Upper lobe of left lung (tissue), 6 donors: ENCODE data around the gene BMP8B. TPM values are rescaled to one million over a fixed set of nuclear protein-coding genes. Genes with fewer than 3 reads are reported as not detected.
"Not testable (repeated sequence)": the region's sequence is repeated elsewhere in the genome, so short reads cannot be mapped to it uniquely, and the experiment has no call there.

ENCODE experiments used
- ATAC-seq, 2 donors: fragments of 200-7000 bp; cut with Tn5 transposase; one replicate each; pipeline ENCODE4 v1.9.1; 2022; ENCODE audit warnings: mild to moderate bottlenecking in 2 of 2, moderate library complexity in 2 of 2; ENCODE audit not compliant: low FRiP score in 2 of 2
- DNase-seq, 2 donors: peaks; one replicate each; pipeline ENCODE4 v3.0.0-alpha.2; 2019 to 2020
- H3K27ac ChIP-seq, 4 donors: fragments of 200-600 bp; sonication (generic); one replicate each; pipeline ENCODE4 v1.5.1; 2016 to 2019
- H3K27me3 ChIP-seq, 4 donors: fragments of 200-600 bp; sonication (generic); one replicate each; pipeline ENCODE4 v1.5.1; 2017 to 2019
- H3K36me3 ChIP-seq, 4 donors: fragments of 200-600 bp; sonication (generic); one replicate each; pipeline ENCODE4 v1.5.1; 2016 to 2019
- H3K4me1 ChIP-seq, 4 donors: fragments of 200-600 bp; sonication (generic); one replicate each; pipeline ENCODE4 v1.5.1; 2018 to 2019
- H3K4me3 ChIP-seq, 4 donors: fragments of 200-600 bp; sonication (generic); one replicate each; pipeline ENCODE4 v1.5.1; 2017 to 2019; ENCODE audit warnings: mild to moderate bottlenecking in 2 of 4, moderate library complexity in 1 of 4
- H3K9me3 ChIP-seq, 4 donors: fragments of 200-600 bp; sonication (generic); one replicate each; pipeline ENCODE4 v1.5.1; 2018 to 2019
- CTCF ChIP-seq, 6 experiments: fragments of 450-650 bp in 4 of 6; fragments of 200-600 bp in 2 of 6; sonication (generic) in 2 of 6; IDR thresholded peaks; one replicate each; pipeline ENCODE4 v1.5.1; 2016 to 2019; ENCODE audit warnings: antibody characterized with exemption in 6 of 6
- EP300 ChIP-seq, 4 donors: sonication (generic); formaldehyde crosslinking; IDR thresholded peaks; one replicate each; pipeline ENCODE4 v1.5.1; 2017; ENCODE audit warnings: antibody characterized with exemption in 4 of 4, control low read depth in 2 of 4
- POLR2A ChIP-seq, 4 donors: fragments of 450-650 bp; IDR thresholded peaks; one replicate each; pipeline ENCODE4 v1.5.1; 2016 to 2017; ENCODE audit warnings: antibody characterized with exemption in 4 of 4, mild to moderate bottlenecking in 2 of 4
- POLR2AphosphoS5 ChIP-seq, 2 donors: sonication (generic); formaldehyde crosslinking; IDR thresholded peaks; one replicate each; pipeline ENCODE4 v1.5.1; 2017; ENCODE audit warnings: antibody characterized with exemption in 2 of 2
- WGBS, 2 donors: methylation state at CpG; one replicate each; pipeline ENCODE4 v1.1.5; 2017 to 2018; 5-methylcytosine and 5-hydroxymethylcytosine counted together
- total RNA-seq, 6 donors: library from RNA; depleted of rRNA in 4 of 6; stranded (reverse); fragments of >200 nt in 4 of 6; gene quantifications; one replicate each; pipeline versions ENCODE4 v1.1.0 to v1.2.1, GENCODE V29; 2016 to 2021
- donor health status: DM: no; HTN: no; CAD: no; lungs with moderate emphysema.
- donor health status: DM: no; HTN: yes; CAD: no; lungs with severe emphysema.

BMP8B gene
- total RNA-seq, 6 donors from 2014 or later: 1.2 to 5.2 (median 2.3) TPM

GRCh38 chr1:39779821-39780220, 8.8 kb downstream of the BMP8B start:
- no peaks in the 10 kb centered on the region for H3K9me3 ChIP-seq
- no peak for DNase-seq
- no peak overlapping the region for H3K4me3 ChIP-seq
- no peak overlapping the region for H3K27ac ChIP-seq
- WGBS, 2 donors: 81 to 84% methylated on average over 5 of the region's 5 CpGs
- no peaks in the 10 kb centered on the region for H3K4me1 ChIP-seq
- no peaks in the 10 kb centered on the region for H3K27me3 ChIP-seq
- ATAC-seq: no peak
- no peak for TF ChIP-seq POLR2AphosphoS5 (IDR thresholded peaks at IDR 0.05)
- no peak for TF ChIP-seq CTCF (IDR thresholded peaks at IDR 0.05)
- no peak for TF ChIP-seq POLR2A (IDR thresholded peaks at IDR 0.05)
- TF ChIP-seq EP300 (IDR thresholded peaks at IDR 0.05): no peak
- H3K36me3 ChIP-seq: no peaks in the 10 kb centered on the region

- DNase-seq (peak in 1 of 2 donors; percentile 43), ATAC-seq (no peak)
- H3K4me1 ChIP-seq: no peaks in the 10 kb centered on the region
- 66 to 86% methylated on average over 7 of the region's 7 CpGs for WGBS, 2 donors
- H3K36me3 ChIP-seq: no peaks in the 10 kb centered on the region
- no peaks in the 10 kb centered on the region for H3K9me3 ChIP-seq
- TF ChIP-seq CTCF (IDR thresholded peaks at IDR 0.05) (no peak), POLR2AphosphoS5 (IDR thresholded peaks at IDR 0.05) (no peak), EP300 (IDR thresholded peaks at IDR 0.05) (no peak), POLR2A (IDR thresholded peaks at IDR 0.05) (no peak)
- no peaks in the 10 kb centered on the region for H3K27me3 ChIP-seq
- no peak overlapping the region for H3K27ac ChIP-seq
- no peak overlapping the region for H3K4me3 ChIP-seq
These were observed 9.5 kb downstream of the BMP8B start for GRCh38 chr1:39779137-39779536.

- not testable (repeated sequence) for DNase-seq, H3K27me3 ChIP-seq, H3K9me3 ChIP-seq, H3K27ac ChIP-seq, ATAC-seq, H3K4me3 ChIP-seq, H3K36me3 ChIP-seq, H3K4me1 ChIP-seq
- WGBS, 2 donors: 86 to 91% methylated on average over 6 to 11 of the region's 12 CpGs
These were observed 10.1 kb downstream of the BMP8B start for GRCh38 chr1:39778463-39779099.

GRCh38 chr1:39777896-39778295, 10.8 kb downstream of the BMP8B start:
- not testable (repeated sequence) for H3K4me1 ChIP-seq, ATAC-seq, H3K27ac ChIP-seq, H3K27me3 ChIP-seq, H3K4me3 ChIP-seq, H3K36me3 ChIP-seq, H3K9me3 ChIP-seq
- DNase-seq: peak in 1 of 2 donors; percentile 66
- WGBS, 2 donors: 87 to 98% methylated on average over 10 to 16 of the region's 17 CpGs

GRCh38 chr1:39777306-39777705, 11.4 kb downstream of the BMP8B start:
- 95% methylated on average over 4 of the region's 4 CpGs; no CpG with 5 or more reads in 1 of the 2 donors for WGBS, 2 donors
- Histone ChIP-seq H3K4me3 (no peak overlapping the region), H3K4me1 (no peaks in the 10 kb centered on the region), H3K27ac (no peak overlapping the region), H3K36me3 (no peaks in the 10 kb centered on the region), H3K9me3 (no peaks in the 10 kb centered on the region), H3K27me3 (no peaks in the 10 kb centered on the region)
- ATAC-seq (no peak), DNase-seq (peak in 1 of 2 donors; percentile 3)
- no peak for TF ChIP-seq CTCF (IDR thresholded peaks at IDR 0.05)
- no peak for TF ChIP-seq POLR2AphosphoS5 (IDR thresholded peaks at IDR 0.05)
- TF ChIP-seq POLR2A (IDR thresholded peaks at IDR 0.05): no peak
- no peak for TF ChIP-seq EP300 (IDR thresholded peaks at IDR 0.05)

- H3K4me1 ChIP-seq: no peaks in the 10 kb centered on the region
- H3K27ac ChIP-seq: no peak overlapping the region
- H3K27me3 ChIP-seq: no peaks in the 10 kb centered on the region
- H3K36me3 ChIP-seq: no peaks in the 10 kb centered on the region
- 71 to 76% methylated on average over 4 of the region's 4 CpGs for WGBS, 2 donors
- DNase-seq (no peak), ATAC-seq (no peak)
- H3K4me3 ChIP-seq: no peak overlapping the region
- TF ChIP-seq EP300 (IDR thresholded peaks at IDR 0.05) (no peak), POLR2A (IDR thresholded peaks at IDR 0.05) (no peak), POLR2AphosphoS5 (IDR thresholded peaks at IDR 0.05) (no peak), CTCF (IDR thresholded peaks at IDR 0.05) (no peak)
- no peaks in the 10 kb centered on the region for H3K9me3 ChIP-seq
These were observed 11.8 kb downstream of the BMP8B start for GRCh38 chr1:39776886-39777285.
